ENCODE results near the gene EHMT2. TPM values are rescaled to one million over a fixed set of nuclear protein-coding genes. Genes with fewer than 3 reads are reported as not detected.

EHMT2 gene
- total RNA-seq, 1 donor from 2014 or later, result 35.8 TPM

DNA sequence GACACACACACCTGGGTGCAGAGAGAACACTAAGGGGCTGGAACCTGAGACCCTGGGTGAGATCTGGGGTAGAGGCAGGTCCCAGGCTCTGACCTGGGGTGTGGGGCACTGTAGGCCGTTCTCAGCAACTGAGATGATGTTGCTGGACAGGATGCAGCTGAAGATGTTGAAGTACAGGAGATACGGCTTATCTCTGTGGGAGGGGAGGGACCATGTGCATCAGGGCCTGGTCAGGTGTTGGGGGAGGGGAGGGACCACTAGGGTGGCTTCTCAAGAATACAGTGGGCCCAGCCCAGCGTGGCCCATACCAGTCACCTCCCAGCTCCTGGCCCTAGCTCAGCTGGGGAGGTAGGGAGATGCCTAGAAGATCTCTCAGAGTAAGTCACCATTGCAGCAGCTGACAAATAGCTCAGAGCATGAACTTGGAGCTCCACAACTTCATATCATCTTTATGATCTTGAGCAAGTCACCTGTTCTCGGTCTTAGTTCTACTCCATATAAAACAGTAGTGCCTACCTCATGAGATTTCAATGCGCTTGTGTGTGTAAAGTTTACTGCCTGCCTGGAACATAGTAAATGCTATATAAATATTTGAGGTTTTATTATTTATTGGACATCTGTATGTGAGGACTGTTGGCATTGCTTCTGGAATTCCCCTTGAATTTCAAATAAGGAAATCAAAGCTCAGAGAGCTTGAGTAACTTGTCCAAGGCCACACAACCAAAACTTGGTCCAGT is 22.5 kb downstream of the EHMT2 start:
- H3K9ac ChIP-seq (ENCODE audit: low read length), result no peak overlapping the region
- H3K79me2 ChIP-seq (ENCODE audit: insufficient read depth, low read length), result no peaks in the 10 kb centered on the region
- no peaks in the 10 kb centered on the region for H3K9me3 Mint-ChIP-seq (ENCODE audit: unreplicated experiment)
- peaks cover 2% of the 10 kb centered on the region for H3K36me3 Mint-ChIP-seq (ENCODE audit: low read depth, unreplicated experiment)
- H4K20me1 ChIP-seq (ENCODE audit: insufficient read depth, low read length), result no peaks in the 10 kb centered on the region
- no peak overlapping the region for H3K27ac ChIP-seq (ENCODE audit: low read depth, low read length)
- H3K4me3 ChIP-seq (ENCODE audit: insufficient read depth, low read depth, low read length), result no peak overlapping the region
- H2AFZ ChIP-seq (ENCODE audit: low read depth, low read length), result no peak overlapping the region
- H3K27me3 ChIP-seq (ENCODE audit: insufficient read depth, low read length), result no peaks in the 10 kb centered on the region
- no peaks in the 10 kb centered on the region for H3K9me3 ChIP-seq (ENCODE audit: insufficient read depth, low read depth, low read length)
- no peak for DNase-seq (ENCODE audit: low read depth)
- H3K4me2 ChIP-seq (ENCODE audit: low read length), result no peak overlapping the region
- no peak for FAIRE-seq
- H3K27me3 Mint-ChIP-seq (ENCODE audit: low read depth, unreplicated experiment), result peaks cover 11% of the 10 kb centered on the region
- TF ChIP-seq EZH2 (IDR thresholded peaks at IDR 0.05; ENCODE audit: insufficient read depth, low read length), result no peak
- TF ChIP-seq, protein P1, sequence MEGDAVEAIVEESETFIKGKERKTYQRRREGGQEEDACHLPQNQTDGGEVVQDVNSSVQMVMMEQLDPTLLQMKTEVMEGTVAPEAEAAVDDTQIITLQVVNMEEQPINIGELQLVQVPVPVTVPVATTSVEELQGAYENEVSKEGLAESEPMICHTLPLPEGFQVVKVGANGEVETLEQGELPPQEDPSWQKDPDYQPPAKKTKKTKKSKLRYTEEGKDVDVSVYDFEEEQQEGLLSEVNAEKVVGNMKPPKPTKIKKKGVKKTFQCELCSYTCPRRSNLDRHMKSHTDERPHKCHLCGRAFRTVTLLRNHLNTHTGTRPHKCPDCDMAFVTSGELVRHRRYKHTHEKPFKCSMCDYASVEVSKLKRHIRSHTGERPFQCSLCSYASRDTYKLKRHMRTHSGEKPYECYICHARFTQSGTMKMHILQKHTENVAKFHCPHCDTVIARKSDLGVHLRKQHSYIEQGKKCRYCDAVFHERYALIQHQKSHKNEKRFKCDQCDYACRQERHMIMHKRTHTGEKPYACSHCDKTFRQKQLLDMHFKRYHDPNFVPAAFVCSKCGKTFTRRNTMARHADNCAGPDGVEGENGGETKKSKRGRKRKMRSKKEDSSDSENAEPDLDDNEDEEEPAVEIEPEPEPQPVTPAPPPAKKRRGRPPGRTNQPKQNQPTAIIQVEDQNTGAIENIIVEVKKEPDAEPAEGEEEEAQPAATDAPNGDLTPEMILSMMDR (IDR thresholded peaks at IDR 0.05; ENCODE audit: insufficient read depth, low read depth, low read length), result no peak
- H3K4me1 Mint-ChIP-seq (ENCODE audit: low read depth, unreplicated experiment), result peaks cover 11% of the 10 kb centered on the region
- H3K4me1 ChIP-seq (ENCODE audit: insufficient read depth, low read length), result no peaks in the 10 kb centered on the region
- no peak overlapping the region for H3K4me3 Mint-ChIP-seq (ENCODE audit: unreplicated experiment)
- H3K27ac Mint-ChIP-seq (ENCODE audit: unreplicated experiment), result no peak overlapping the region
- peaks cover 4% of the 10 kb centered on the region for H3K36me3 ChIP-seq (ENCODE audit: insufficient read depth, low read length)

DNA sequence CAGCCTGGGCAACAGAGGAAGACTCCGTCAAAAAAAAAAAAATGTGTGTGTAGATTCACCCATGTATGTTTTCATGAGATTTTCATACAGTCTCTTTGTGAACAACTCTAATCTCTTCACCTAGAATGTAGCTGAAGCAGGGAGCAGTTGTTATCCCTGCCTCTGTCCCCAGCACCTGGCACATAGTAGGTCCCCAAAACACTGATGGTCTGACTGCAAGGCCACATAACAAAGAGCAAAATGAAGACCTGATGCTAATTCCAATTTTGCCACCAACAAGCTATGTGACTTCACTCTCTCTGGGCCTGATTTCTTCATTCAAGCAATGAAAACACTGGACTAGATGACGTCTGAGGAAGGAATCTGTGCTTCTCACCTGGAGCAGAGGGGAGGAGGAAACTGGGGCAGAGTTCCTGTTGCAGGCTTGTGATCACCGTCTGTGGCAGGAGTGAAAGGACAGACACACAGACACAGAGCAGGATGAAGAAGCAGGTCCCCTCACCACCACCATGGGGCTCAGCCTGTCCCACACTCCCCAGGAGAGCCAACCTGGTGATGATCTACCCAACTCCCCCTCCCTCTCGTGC is 23.3 kb downstream of the EHMT2 start:
- Mint-ChIP-seq H3K9me3 (ENCODE audit: unreplicated experiment) (no peaks in the 10 kb centered on the region), H3K4me3 (ENCODE audit: unreplicated experiment) (no peak overlapping the region), H3K4me1 (ENCODE audit: low read depth, unreplicated experiment) (peaks cover 11% of the 10 kb centered on the region), H3K36me3 (ENCODE audit: low read depth, unreplicated experiment) (peaks cover 1% of the 10 kb centered on the region), H3K27me3 (ENCODE audit: low read depth, unreplicated experiment) (peaks cover 11% of the 10 kb centered on the region), H3K27ac (ENCODE audit: unreplicated experiment) (no peak overlapping the region)
- Histone ChIP-seq H3K27ac (ENCODE audit: low read depth, low read length) (no peak overlapping the region), H3K4me1 (ENCODE audit: insufficient read depth, low read length) (no peaks in the 10 kb centered on the region), H4K20me1 (ENCODE audit: insufficient read depth, low read length) (no peaks in the 10 kb centered on the region), H3K27me3 (ENCODE audit: insufficient read depth, low read length) (no peaks in the 10 kb centered on the region), H2AFZ (ENCODE audit: low read depth, low read length) (no peak overlapping the region), H3K9me3 (ENCODE audit: insufficient read depth, low read depth, low read length) (no peaks in the 10 kb centered on the region), H3K9ac (ENCODE audit: low read length) (no peak overlapping the region), H3K79me2 (ENCODE audit: insufficient read depth, low read length) (no peaks in the 10 kb centered on the region), H3K36me3 (ENCODE audit: insufficient read depth, low read length) (no peaks in the 10 kb centered on the region), H3K4me2 (ENCODE audit: low read length) (no peak overlapping the region), H3K4me3 (ENCODE audit: insufficient read depth, low read depth, low read length) (no peak overlapping the region)
- TF ChIP-seq, protein P1 (IDR thresholded peaks at IDR 0.05; ENCODE audit: insufficient read depth, low read depth, low read length), result no peak
- no peak for TF ChIP-seq EZH2 (IDR thresholded peaks at IDR 0.05; ENCODE audit: insufficient read depth, low read length)
- DNase-seq (ENCODE audit: low read depth) (no peak), FAIRE-seq (no peak)

Measured in astrocyte (in vitro differentiated cells and primary cell).